GM21576 (cell line): ENCODE results near the gene PRDM16.

ENCODE experiments used
- ATAC-seq: cut with Tn5 transposase; IDR thresholded peaks from one replicate; pipeline ENCODE4 v1.9.1; 2021; ENCODE audit warnings: mild to moderate bottlenecking, moderate library complexity; ENCODE audit not compliant: unreplicated experiment

PRDM16 gene

DNA sequence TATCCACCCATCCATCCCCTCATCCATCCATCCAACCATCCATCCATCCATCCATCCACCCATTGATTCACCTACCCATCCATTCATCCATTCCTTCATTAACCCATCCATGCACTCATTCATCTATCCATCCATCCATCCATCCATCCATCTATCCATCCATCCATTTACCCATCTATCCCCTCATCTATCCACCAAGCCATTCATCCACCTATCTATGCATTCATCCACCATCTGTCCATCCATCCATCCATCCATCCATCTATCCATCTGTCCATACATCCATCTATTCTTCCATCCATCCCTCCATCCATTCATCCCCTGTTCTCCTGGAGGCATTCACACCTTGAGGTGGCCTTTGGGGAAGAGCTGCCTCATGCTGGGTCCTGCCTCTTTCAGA, 107.0 kb downstream of the PRDM16 start:
- no peak for ATAC-seq

DNA sequence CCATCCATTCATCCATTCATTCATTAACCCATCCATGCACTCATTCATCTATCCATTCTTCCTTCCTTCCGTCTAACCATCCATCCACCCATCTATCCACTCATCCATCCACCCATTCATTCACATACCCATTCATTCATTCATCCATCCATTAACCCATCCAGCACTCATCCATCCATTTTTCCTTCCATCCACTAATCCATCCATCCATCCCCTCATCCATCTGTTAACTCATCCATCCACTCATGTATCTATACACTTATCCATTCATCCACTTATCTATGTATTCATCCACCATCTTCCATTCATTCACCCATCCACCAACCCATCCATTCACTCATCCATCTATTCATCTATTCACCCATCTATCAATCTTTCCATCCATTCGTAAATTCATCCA, 107.8 kb downstream of the PRDM16 start:
- no peak for ATAC-seq

DNA sequence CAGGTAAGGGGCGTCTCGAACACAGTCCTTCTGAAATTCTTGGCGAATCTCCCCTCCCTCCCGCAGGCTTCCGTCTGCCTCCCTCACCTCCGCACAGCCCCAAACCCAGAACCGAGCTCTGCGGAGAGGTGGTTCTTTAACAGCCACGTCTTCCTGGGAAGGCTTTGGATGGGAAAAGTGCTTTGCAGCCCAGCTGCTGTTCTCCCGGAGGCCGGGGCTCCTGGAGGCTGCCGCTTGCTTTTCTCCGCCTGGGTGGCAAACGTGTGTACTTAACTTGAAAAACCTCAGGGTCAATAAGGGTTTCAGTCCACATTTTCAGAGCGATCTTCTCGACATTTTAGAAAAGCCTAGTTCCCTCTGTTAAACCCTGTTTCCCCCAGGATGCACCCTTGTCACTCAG, 109.3 kb downstream of the PRDM16 start:
- no peak for ATAC-seq

DNA sequence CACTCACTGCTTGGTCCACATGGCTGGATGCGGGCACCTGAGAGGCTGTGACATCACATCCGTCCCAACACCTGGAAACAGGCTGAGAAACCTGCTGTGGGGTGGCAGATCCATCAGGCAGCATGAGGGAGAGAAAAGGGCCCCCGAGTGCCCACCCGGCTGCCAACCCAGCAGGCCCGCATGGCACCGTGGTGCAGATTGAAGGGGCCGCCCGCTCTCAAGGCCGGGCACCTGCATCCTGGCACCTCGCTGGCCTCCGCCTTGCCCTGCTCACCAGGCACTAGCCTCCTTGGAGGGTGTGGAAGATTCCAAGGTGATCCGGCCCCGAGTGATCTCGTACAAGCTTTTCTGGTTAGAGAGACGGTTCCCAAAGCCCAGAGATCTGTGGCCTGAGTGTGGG, 110.5 kb downstream of the PRDM16 start:
- ATAC-seq: no peak

DNA sequence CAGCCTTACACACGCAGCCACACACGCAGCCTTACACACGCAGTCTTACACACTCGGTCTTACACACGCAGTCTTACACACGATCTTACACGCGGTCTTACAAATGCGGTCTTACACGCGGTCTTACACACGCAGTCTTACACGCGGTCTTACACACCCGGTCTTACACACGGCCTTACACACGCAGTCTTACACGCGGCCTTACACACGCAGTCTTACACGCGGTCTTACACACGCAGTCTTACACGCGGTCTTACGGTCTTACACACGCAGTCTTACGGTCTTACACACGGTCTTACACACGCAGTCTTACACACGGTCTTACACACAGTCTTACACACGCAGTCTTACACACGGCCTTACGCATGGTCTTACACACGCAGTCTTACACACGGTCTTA, 111.9 kb downstream of the PRDM16 start:
- ATAC-seq: no peak

GRCh38 chr1:3181956-3182355, 113.0 kb downstream of the PRDM16 start:
- no peak for ATAC-seq

GRCh38 chr1:3183411-3183810, 114.4 kb downstream of the PRDM16 start:
- ATAC-seq: no peak

- ATAC-seq: no peak
Measured at GRCh38 chr1:3183813-3184212, 114.8 kb downstream of the PRDM16 start.

DNA sequence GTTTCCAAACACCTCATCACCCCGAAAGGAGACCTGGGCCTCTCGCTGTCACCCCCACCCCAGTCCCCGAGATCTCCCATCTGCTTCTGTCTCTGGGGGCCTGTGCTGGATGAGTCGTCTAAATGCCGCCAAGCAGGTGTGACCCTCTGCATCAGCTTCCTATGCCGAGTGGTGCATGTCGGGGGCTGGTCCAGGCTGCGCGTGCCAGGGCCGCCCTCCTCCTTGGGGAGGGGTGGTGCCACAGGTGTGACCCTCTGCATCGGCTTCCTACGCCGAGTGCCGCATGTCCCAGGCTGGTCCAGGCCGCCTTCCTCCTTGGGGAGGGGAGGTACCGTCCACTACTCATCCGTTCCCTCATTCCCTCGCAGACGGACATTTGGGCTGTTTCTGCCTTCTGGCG, 115.7 kb downstream of the PRDM16 start:
- no peak for ATAC-seq

DNA sequence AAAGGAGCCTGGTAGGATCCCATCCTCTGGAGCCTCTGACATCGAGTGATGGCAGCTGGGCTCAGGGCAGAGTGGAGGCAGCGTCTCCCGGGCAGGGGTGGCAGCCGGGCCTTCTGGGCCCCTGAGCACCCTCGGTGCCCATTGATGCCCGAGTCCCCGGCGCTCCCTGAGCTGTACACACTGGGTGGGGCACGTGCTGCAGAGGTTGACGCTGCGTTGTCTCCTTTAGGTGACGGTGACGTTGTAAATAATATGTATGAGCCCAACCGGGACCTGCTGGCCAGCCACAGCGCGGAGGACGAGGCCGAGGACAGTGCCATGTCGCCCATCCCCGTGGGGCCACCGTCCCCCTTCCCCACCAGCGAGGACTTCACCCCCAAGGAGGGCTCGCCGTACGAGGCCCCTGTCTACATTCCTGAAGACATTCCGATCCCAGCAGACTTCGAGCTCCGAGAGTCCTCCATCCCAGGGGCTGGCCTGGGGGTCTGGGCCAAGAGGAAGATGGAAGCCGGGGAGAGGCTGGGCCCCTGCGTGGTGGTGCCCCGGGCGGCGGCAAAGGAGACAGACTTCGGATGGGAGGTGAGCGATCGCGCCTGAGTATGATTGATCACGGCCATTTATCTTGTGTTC, 117.0 kb downstream of the PRDM16 start:
- no peak for ATAC-seq

GRCh38 chr1:3186526-3186921, 117.5 kb downstream of the PRDM16 start:
- ATAC-seq: no peak

GRCh38 chr1:3187415-3188149, 118.6 kb downstream of the PRDM16 start:
- ATAC-seq: no peak

- no peak for ATAC-seq
Measured at GRCh38 chr1:3188150-3188971, 119.4 kb downstream of the PRDM16 start.

DNA sequence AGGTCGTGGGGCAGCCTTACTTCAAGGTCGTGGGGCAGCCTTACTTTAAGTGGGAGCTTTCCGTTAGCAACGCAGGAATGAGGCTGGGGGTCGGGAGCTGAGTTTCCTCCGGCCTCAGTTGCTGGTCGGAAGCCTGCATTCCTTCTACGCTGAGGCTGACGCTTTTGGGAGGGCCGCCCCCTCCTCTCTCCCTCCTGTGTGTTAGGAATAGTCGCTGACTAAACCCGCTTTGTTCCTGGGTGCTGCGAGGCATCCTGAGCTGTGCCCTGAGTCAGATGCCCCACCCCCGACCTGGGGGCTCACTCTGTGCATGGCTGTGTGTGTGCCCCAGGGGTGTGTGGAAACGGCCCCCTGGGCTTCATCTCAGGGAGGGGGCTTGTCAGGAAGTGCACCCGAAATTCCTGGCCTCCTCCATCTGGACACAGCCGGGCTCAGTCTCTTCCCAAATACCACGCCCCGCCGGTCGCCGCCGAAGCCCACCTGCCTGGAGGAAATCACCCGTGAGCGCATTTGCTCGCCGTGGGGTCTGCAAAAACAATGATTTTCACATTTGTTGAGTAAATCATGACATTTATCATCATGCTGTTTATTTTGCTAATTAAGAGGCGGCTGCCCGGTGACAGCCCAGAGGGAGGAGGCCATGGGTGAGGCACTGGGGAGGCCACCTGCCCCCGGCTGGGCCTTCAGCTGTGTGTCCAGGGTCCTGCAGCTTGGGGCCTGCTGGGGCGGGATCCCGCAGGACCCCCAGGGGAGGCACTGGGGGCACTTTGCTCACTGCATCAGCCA, 121.4 kb downstream of the PRDM16 start:
- no peak for ATAC-seq

DNA sequence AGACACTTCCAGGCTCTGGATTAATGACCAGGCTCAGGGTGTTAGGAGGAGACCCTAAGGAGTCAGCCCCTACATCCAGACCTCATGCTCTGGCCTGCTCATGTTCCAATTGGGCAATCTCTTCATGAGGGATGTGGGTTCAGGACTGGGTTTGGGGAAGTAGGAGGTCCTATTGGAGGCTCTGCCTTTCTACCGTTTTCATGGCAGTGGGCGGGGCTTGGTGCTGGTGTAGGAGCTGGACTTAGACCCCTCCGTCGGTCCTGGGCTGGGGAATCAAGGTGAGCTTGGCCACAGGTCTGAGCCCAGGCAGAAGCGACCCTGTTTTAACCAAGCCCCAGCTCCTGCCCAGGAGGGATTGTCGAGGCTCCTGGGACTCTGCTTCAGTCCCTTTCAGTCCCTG, 123.4 kb downstream of the PRDM16 start:
- ATAC-seq: no peak

GRCh38 chr1:3192825-3193224, 123.8 kb downstream of the PRDM16 start:
- no peak for ATAC-seq

DNA sequence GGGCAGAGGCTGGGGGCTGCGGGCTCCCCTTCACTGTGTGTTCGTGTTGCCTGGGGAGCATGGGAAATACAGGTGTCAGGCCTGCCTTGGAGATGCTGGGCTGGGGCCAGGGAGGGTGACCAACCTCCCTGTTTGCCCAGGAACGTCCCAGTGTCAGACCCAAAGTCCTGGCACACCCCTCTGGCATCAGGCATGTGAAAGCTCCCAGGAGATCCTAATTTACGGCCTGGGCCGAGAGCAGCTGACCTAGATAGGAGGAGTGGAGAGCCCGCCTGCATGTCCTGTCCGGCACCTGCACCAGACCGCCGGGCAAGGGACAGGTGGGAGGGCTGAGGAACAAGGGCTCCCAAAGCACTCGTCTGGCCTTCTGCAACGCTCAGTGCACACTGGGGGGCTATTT, 124.8 kb downstream of the PRDM16 start:
- ATAC-seq: no peak

- ATAC-seq: no peak
Measured at GRCh38 chr1:3194760-3195479, 125.9 kb downstream of the PRDM16 start.

GRCh38 chr1:3195480-3195815, 126.4 kb downstream of the PRDM16 start:
- no peak for ATAC-seq

DNA sequence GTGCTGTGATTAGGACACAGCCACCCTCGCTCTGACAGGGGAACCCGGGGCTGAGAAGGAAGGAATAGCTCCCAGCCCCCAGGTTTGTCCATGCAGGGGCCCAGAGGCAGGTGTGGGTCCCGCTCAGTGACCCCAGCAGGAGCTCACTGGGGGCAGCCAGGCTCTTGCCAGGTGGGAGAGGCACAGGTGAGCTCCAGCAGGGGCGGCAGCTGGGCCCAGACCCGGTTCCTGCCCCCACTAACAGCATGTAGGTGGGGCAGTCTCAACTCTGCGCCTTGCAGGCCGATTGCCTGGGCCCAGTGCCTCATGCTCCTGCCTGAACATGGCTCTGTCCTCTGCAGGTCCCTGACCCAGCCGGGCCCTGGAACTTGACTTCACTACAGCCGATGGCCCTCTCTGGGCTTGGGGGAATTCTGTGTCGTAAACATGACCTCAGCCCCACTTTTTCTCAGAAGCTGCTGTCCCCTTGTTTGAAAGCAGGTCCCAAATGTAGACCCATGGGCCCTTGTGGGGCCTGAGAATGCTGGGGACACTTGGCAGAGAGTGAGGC, 127.0 kb downstream of the PRDM16 start:
- no peak for ATAC-seq
